PC-3 (cell line): ENCODE measurements around the gene SLC38A3. TPM values are rescaled to one million over a fixed set of nuclear protein-coding genes. Genes with fewer than 3 reads are reported as not detected.

ENCODE experiments used
- ATAC-seq: fragments of 200-7000 bp; cut with Tn5 transposase; 2 replicates; pipeline ENCODE4 v1.9.1; 2020; ENCODE audit warnings: mild to moderate bottlenecking, moderate library complexity
- BruUV-seq: library from RNA; stranded (reverse); fragments of 400-500 nt; replicated peaks from 2 replicates; lab custom pipeline; 2021; lab: Mats Ljungman, UMichigan
- CTCF ChIA-PET: fragments of 300-600 bp; sonication (Branson Sonifier 250); formaldehyde crosslinking; loops from one replicate; lab custom pipeline; 2022; ENCODE audit warnings: antibody characterized with exemption; lab: Charles Lee
- POLR2A ChIA-PET: fragments of 300-600 bp; sonication (Branson Sonifier 250); formaldehyde crosslinking; loops from one replicate; lab custom pipeline; 2022; ENCODE audit warnings: antibody characterized with exemption; ENCODE audit not compliant: unreplicated experiment; lab: Charles Lee
- DNase-seq: peaks from one replicate; pipeline ENCODE4 v3.0.0-alpha.2; 2015
- H2AFZ ChIP-seq: fragments of 300-600 bp; sonication (generic); 2 replicates; pipeline ENCODE4 v1.6.0; 2016; ENCODE audit warnings: antibody characterized with exemption, low read length
- H3F3A ChIP-seq: fragments of 300-600 bp; sonication (generic); one replicate; pipeline ENCODE4 v1.6.0; 2017; ENCODE audit warnings: antibody characterized with exemption, low read length, control low read depth, mild to moderate bottlenecking; ENCODE audit not compliant: unreplicated experiment
- H3K27ac ChIP-seq: fragments of 300-600 bp; sonication (generic); 2 replicates; pipeline ENCODE4 v1.5.1; 2016; ENCODE audit warnings: mild to moderate bottlenecking, low read length
- H3K27me3 ChIP-seq: fragments of 300-600 bp; sonication (generic); 2 replicates; pipeline ENCODE4 v1.6.1; 2016; ENCODE audit warnings: low read length, mixed read lengths
- H3K36me3 ChIP-seq: fragments of 300-600 bp; sonication (generic); 2 replicates; pipeline ENCODE4 v1.6.1; 2016; ENCODE audit warnings: low read depth, mixed run types, low read length, mixed read lengths
- H3K4me1 ChIP-seq: fragments of 300-600 bp; sonication (generic); 2 replicates; pipeline ENCODE4 v1.5.1; 2016; ENCODE audit warnings: low read length; ENCODE audit not compliant: insufficient read depth
- H3K4me2 ChIP-seq: fragments of 300-600 bp; sonication (generic); 2 replicates; pipeline ENCODE4 v1.6.0; 2016; ENCODE audit warnings: low read length
- H3K4me3 ChIP-seq: fragments of 300-600 bp; sonication (generic); 2 replicates; pipeline ENCODE4 v1.5.1; 2016; ENCODE audit warnings: mild to moderate bottlenecking, low read length, mixed read lengths
- H3K79me2 ChIP-seq: fragments of 300-600 bp; sonication (generic); 2 replicates; pipeline ENCODE4 v1.6.1; 2017; ENCODE audit warnings: low read length, mixed read lengths
- H3K9ac ChIP-seq: fragments of 300-600 bp; sonication (generic); 2 replicates; pipeline ENCODE4 v1.6.0; 2016; ENCODE audit warnings: mild to moderate bottlenecking, low read length
- H3K9me2 ChIP-seq: fragments of 300-600 bp; sonication (generic); replicated peaks from 2 replicates; pipeline ENCODE4 v1.6.1; 2016; ENCODE audit warnings: mixed run types, low read length, mixed read lengths
- H3K9me3 ChIP-seq: fragments of 300-600 bp; sonication (generic); 2 replicates; pipeline ENCODE4 v1.6.1; 2016; ENCODE audit warnings: low read length, mixed read lengths
- H4K20me1 ChIP-seq: fragments of 300-600 bp; sonication (generic); 2 replicates; pipeline ENCODE4 v1.6.1; 2016; ENCODE audit warnings: low read length, mixed read lengths
- CTCF ChIP-seq: fragments of 300-600 bp; sonication (generic); conservative IDR thresholded peaks from 2 replicates; pipeline ENCODE4 v1.5.1; 2017; ENCODE audit warnings: antibody characterized with exemption, low read depth, mild to moderate bottlenecking, low read length
- EZH2 ChIP-seq: fragments of 300-600 bp; sonication (generic); IDR thresholded peaks from one replicate; pipeline ENCODE4 v1.6.1; 2017; ENCODE audit warnings: antibody characterized with exemption, mild to moderate bottlenecking, low read length; ENCODE audit not compliant: unreplicated experiment
- EZH2phosphoT487 ChIP-seq: fragments of 300-600 bp; sonication (generic); IDR thresholded peaks from 2 replicates; pipeline ENCODE4 v1.6.1; 2018; ENCODE audit warnings: mild to moderate bottlenecking, antibody characterized with exemption, low read length, borderline replicate concordance
- intact Hi-C: fragments of 100-400 bp; cut with micrococcal nuclease; formaldehyde crosslinking; loops from 2 replicates; pipeline ENCODE4 v1.9.0; 2023
- total RNA-seq: library from RNA; depleted of rRNA; stranded (reverse); fragments of >200 nt; gene quantifications from 2 replicates; pipeline ENCODE4 v1.2.3, GENCODE V29; 2014

SLC38A3 gene
- total RNA-seq, 1 experiment from 2014 or later: 3.3 TPM

- intact Hi-C loops: no loop called here
- Histone ChIP-seq H2AFZ (no peak overlapping the region), H3F3A (no peaks in the 10 kb centered on the region), H3K36me3 (no peaks in the 10 kb centered on the region), H3K27ac (no peak overlapping the region), H3K27me3 (no peaks in the 10 kb centered on the region), H4K20me1 (no peaks in the 10 kb centered on the region), H3K4me3 (no peak overlapping the region), H3K79me2 (no peaks in the 10 kb centered on the region), H3K9me2 (no peaks in the 10 kb centered on the region), H3K4me1 (peaks cover 6% of the 10 kb centered on the region; the same call in 1 of the 2 replicates), H3K9me3 (no peaks in the 10 kb centered on the region), H3K9ac (no peak overlapping the region), H3K4me2 (no peak overlapping the region)
- TF ChIP-seq EZH2phosphoT487 (no peak), EZH2 (no peak), CTCF (no peak)
- ChIA-PET CTCF (no interaction called here), POLR2A (no interaction called here)
- BruUV-seq: no TSS peak
- no peak for ATAC-seq
- no peak for DNase-seq
Observed at GRCh38 chr3:50222169-50222528, 17.1 kb downstream of the SLC38A3 start.

- no peak for TF ChIP-seq EZH2
- no peak for TF ChIP-seq CTCF
- no peak for TF ChIP-seq EZH2phosphoT487
- ChIA-PET CTCF (interaction anchor here (0.9 kb wide), 1 partner anchor 33 kb away, joined by 3 read pairs; no protein-coding TSS in a partner anchor), POLR2A (interaction anchor here (0.7 kb wide), 1 partner anchor 112 kb away, joined by 18 read pairs; no protein-coding TSS in a partner anchor)
- H3K79me2 ChIP-seq: no peaks in the 10 kb centered on the region
- H4K20me1 ChIP-seq: no peaks in the 10 kb centered on the region
- H3F3A ChIP-seq: no peaks in the 10 kb centered on the region
- no peak overlapping the region for H3K9ac ChIP-seq
- H3K4me1 ChIP-seq: peaks cover 10% of the 10 kb centered on the region; the same call in 1 of the 2 replicates
- no peak for ATAC-seq
- no peak for DNase-seq
- H2AFZ ChIP-seq: no peak overlapping the region
- intact Hi-C loops: loop anchor here (5.0 kb wide), 1 partner anchor 67 kb away; the partner anchor contains the start of gene SEMA3F
- H3K9me3 ChIP-seq: no peaks in the 10 kb centered on the region
- H3K4me3 ChIP-seq: no peak overlapping the region
- no peaks in the 10 kb centered on the region for H3K36me3 ChIP-seq
- H3K27me3 ChIP-seq: no peaks in the 10 kb centered on the region
- BruUV-seq: no TSS peak
- no peaks in the 10 kb centered on the region for H3K9me2 ChIP-seq
- no peak overlapping the region for H3K27ac ChIP-seq
- H3K4me2 ChIP-seq: no peak overlapping the region
Observed at GRCh38 chr3:50224639-50225038, 19.6 kb downstream of the SLC38A3 start.

- Histone ChIP-seq H4K20me1 (no peaks in the 10 kb centered on the region), H2AFZ (peak overlapping the region; percentile 94), H3K4me3 (peak overlapping the region; percentile 66), H3K36me3 (no peaks in the 10 kb centered on the region), H3K27ac (no peak overlapping the region), H3K4me2 (peak overlapping the region; percentile 85), H3K79me2 (no peaks in the 10 kb centered on the region), H3K9me2 (no peaks in the 10 kb centered on the region), H3K9ac (peak overlapping the region; percentile 32), H3K9me3 (no peaks in the 10 kb centered on the region), H3K4me1 (peaks cover 10% of the 10 kb centered on the region; the same call in 1 of the 2 replicates), H3F3A (no peaks in the 10 kb centered on the region), H3K27me3 (no peaks in the 10 kb centered on the region)
- TF ChIP-seq EZH2 (no peak), CTCF (no peak), EZH2phosphoT487 (no peak)
- DNase-seq: peak; percentile 60
- peak; percentile 44 for ATAC-seq
- BruUV-seq: no TSS peak
- CTCF ChIA-PET: interaction anchor here (0.7 to 2.3 kb wide), 4 partner anchors 9 to 32 kb away, joined by 3 to 22 read pairs (median 9); partner anchors contain the start of gene GNAI2
- POLR2A ChIA-PET: interaction anchor here (0.6 kb wide), 1 partner anchor 110 kb away, joined by 4 read pairs; no protein-coding TSS in a partner anchor
- intact Hi-C loops: loop anchor here (1.0 to 5.0 kb wide), 5 partner anchors 19 to 70 kb away; partner anchors contain the start of gene SEMA3F
Observed at GRCh38 chr3:50226888-50227389, 21.9 kb downstream of the SLC38A3 start.
